GM23338 (cell line): Measurements from ENCODE around the gene SIDT2. TPM values are rescaled to one million over a fixed set of nuclear protein-coding genes. Genes with fewer than 3 reads are reported as not detected.

ENCODE experiments used
- ATAC-seq: fragments of 200-7000 bp; cut with Tn5 transposase; 3 replicates; pipeline ENCODE4 v1.9.1; 2020
- DNase-seq: peaks from one replicate; pipeline ENCODE4 v3.0.0-alpha.2; 2015; ENCODE audit warnings: low spot score
- H2AFZ ChIP-seq: fragments of 200-600 bp; sonication (generic); 2 replicates; pipeline ENCODE4 v1.8.0; 2016; ENCODE audit warnings: antibody characterized with exemption, mild to moderate bottlenecking, moderate library complexity
- H3F3A ChIP-seq: fragments of 200-600 bp; sonication (generic); replicated peaks from 2 replicates; pipeline ENCODE4 v1.8.0; 2017; ENCODE audit warnings: antibody characterized with exemption, mixed run types, low read depth
- H3K27ac ChIP-seq: fragments of 200-600 bp; sonication (generic); 2 replicates; pipeline ENCODE4 v1.6.1; 2016; ENCODE audit warnings: low read depth
- H3K27me3 ChIP-seq: fragments of 200-600 bp; sonication (generic); 2 replicates; pipeline ENCODE4 v1.8.0; 2016; ENCODE audit warnings: mild to moderate bottlenecking, mixed run types, moderate library complexity; ENCODE audit not compliant: insufficient read depth
- H3K36me3 ChIP-seq: fragments of 200-600 bp; sonication (generic); 2 replicates; pipeline ENCODE4 v1.8.0; 2016; ENCODE audit warnings: mild to moderate bottlenecking; ENCODE audit not compliant: insufficient read depth
- H3K4me1 ChIP-seq: fragments of 200-600 bp; sonication (generic); 2 replicates; pipeline ENCODE4 v1.8.0; 2016; ENCODE audit warnings: mild to moderate bottlenecking, moderate library complexity; ENCODE audit not compliant: insufficient read depth
- H3K4me2 ChIP-seq: fragments of 200-600 bp; sonication (generic); 2 replicates; pipeline ENCODE4 v1.7.1; 2017; ENCODE audit warnings: mixed run types
- H3K4me3 ChIP-seq: fragments of 200-600 bp; sonication (generic); 2 replicates; pipeline ENCODE4 v1.6.1; 2016; ENCODE audit warnings: mixed run types
- H3K79me2 ChIP-seq: fragments of 200-600 bp; sonication (generic); replicated peaks from 2 replicates; pipeline ENCODE4 v1.8.0; 2017; ENCODE audit warnings: mild to moderate bottlenecking; ENCODE audit not compliant: insufficient read depth
- H3K9me2 ChIP-seq: fragments of 200-600 bp; sonication (generic); 2 replicates; pipeline ENCODE4 v1.8.0; 2017; ENCODE audit not compliant: insufficient read depth
- H4K20me1 ChIP-seq: fragments of 200-600 bp; sonication (generic); replicated peaks from 2 replicates; pipeline ENCODE4 v1.8.0; 2017; ENCODE audit warnings: mild to moderate bottlenecking; ENCODE audit not compliant: insufficient read depth
- H3K27ac Mint-ChIP-seq: 2 replicates; pipeline ENCODE4 v1.8.0; 2020; ENCODE audit warnings: inconsistent platforms, mild to moderate bottlenecking, moderate library complexity, mixed read lengths
- H3K27me3 Mint-ChIP-seq: 3 replicates; pipeline ENCODE4 v1.8.0; 2022; ENCODE audit warnings: low read depth, mild to moderate bottlenecking, moderate library complexity, mixed read lengths, inconsistent platforms; ENCODE audit not compliant: insufficient read depth, poor library complexity
- H3K36me3 Mint-ChIP-seq: 3 replicates; pipeline ENCODE4 v1.8.0; 2021; ENCODE audit warnings: low read depth, mild to moderate bottlenecking, inconsistent platforms, moderate library complexity, mixed read lengths
- H3K4me1 Mint-ChIP-seq: 3 replicates; pipeline ENCODE4 v1.8.0; 2020; ENCODE audit warnings: mild to moderate bottlenecking, inconsistent platforms, mixed read lengths
- H3K4me3 Mint-ChIP-seq: 3 replicates; pipeline ENCODE4 v1.8.0; 2021; ENCODE audit warnings: moderate library complexity, mild to moderate bottlenecking, inconsistent platforms, mixed read lengths
- H3K9me3 Mint-ChIP-seq: 3 replicates; pipeline ENCODE4 v1.8.0; 2020; ENCODE audit warnings: moderate library complexity, mild to moderate bottlenecking, inconsistent platforms, mixed read lengths
- CTCF ChIP-seq, 2 experiments: fragments of 200-600 bp in 1 of 2; sonication (generic) in 1 of 2; conservative IDR thresholded peaks; 2 replicates each; pipeline versions ENCODE4 v1.5.1 to v1.6.1; 2016 to 2017; ENCODE audit warnings: antibody characterized with exemption in 2 of 2, low read depth in 2 of 2, mild to moderate bottlenecking in 2 of 2, moderate library complexity in 1 of 2
- NANOG ChIP-seq: IDR thresholded peaks from 2 replicates; pipeline ENCODE4 v1.6.1; 2016; ENCODE audit warnings: antibody characterized with exemption, borderline replicate concordance
- STAT1 ChIP-seq: IDR thresholded peaks from one replicate; pipeline ENCODE4 v1.6.1; 2016; ENCODE audit warnings: antibody characterized with exemption; ENCODE audit not compliant: unreplicated experiment
- ZNF114 ChIP-seq: fragments of 250-450 bp; sonication (Bioruptor Pico); IDR thresholded peaks from 2 replicates; pipeline ENCODE4 v1.5.0; 2020; ENCODE audit warnings: mild to moderate bottlenecking, moderate library complexity
- ZNF331 ChIP-seq: fragments of 250-450 bp; sonication (Bioruptor Pico); IDR thresholded peaks from 2 replicates; pipeline ENCODE4 v1.5.0; 2020; ENCODE audit warnings: low read depth, mild to moderate bottlenecking, moderate library complexity
- ZNF462 ChIP-seq: fragments of 250-450 bp; sonication (Bioruptor Pico); IDR thresholded peaks from 2 replicates; pipeline ENCODE4 v1.5.0; 2020; ENCODE audit warnings: mild to moderate bottlenecking, moderate library complexity
- polyA plus RNA-seq: library from polyadenylated mRNA; unstranded; fragments of >200 nt; fragmentation: Nextera tagmentation; extraction: Ambion mirVana; gene quantifications from 2 replicates; pipeline ENCODE4 v1.2.1, GENCODE V29; 2016
- total RNA-seq: library from RNA; depleted of rRNA; stranded (reverse); fragments of >200 nt; shearing (Covaris generic); gene quantifications from 2 replicates; pipeline ENCODE4 v1.2.3, GENCODE V29; 2014

SIDT2 gene
- total and polyA plus RNA-seq, 2 experiments from 2014 or later: 7.5 to 12.1 TPM

GRCh38 chr11:117226388-117227385 lies 48.1 kb downstream of the SIDT2 start:
- peaks cover 11% of the 10 kb centered on the region; the same call in 1 of the 2 replicates for H4K20me1 ChIP-seq

GRCh38 chr11:117228091-117228490 lies 49.5 kb downstream of the SIDT2 start:
- Mint-ChIP-seq H3K9me3 (no peaks in the 10 kb centered on the region), H3K36me3 (peaks cover 20% of the 10 kb centered on the region), H3K27ac (no peak overlapping the region), H3K27me3 (peaks cover 17% of the 10 kb centered on the region), H3K4me3 (no peak overlapping the region), H3K4me1 (peaks cover 12% of the 10 kb centered on the region)
- Histone ChIP-seq H3K27me3 (no peaks in the 10 kb centered on the region), H3K4me2 (no peak overlapping the region), H3K27ac (no peak overlapping the region), H3F3A (peaks cover 7% of the 10 kb centered on the region; the same call in 1 of the 2 replicates), H3K4me1 (peaks cover 7% of the 10 kb centered on the region), H3K4me3 (no peak overlapping the region), H3K79me2 (peaks cover 21% of the 10 kb centered on the region), H3K36me3 (no peaks in the 10 kb centered on the region), H3K9me2 (no peaks in the 10 kb centered on the region), H2AFZ (no peak overlapping the region), H4K20me1 (peaks cover 7% of the 10 kb centered on the region; the same call in 1 of the 2 replicates)
- no peak for ATAC-seq
- no peak for DNase-seq
- TF ChIP-seq ZNF331 (CRISPR knock-in tag) (no peak), NANOG (no peak), ZNF462 (CRISPR knock-in tag) (no peak), CTCF (conservative IDR thresholded peaks at IDR 0.05; ENCODE audit: low read depth in 2 of 2) (no peak), ZNF114 (CRISPR knock-in tag) (no peak), STAT1 (no peak)

More at GRCh38 chr11:117226388-117227385, 48.1 kb downstream of the SIDT2 start:
- Histone ChIP-seq H3K9me2 (no peaks in the 10 kb centered on the region), H3K27me3 (no peaks in the 10 kb centered on the region), H3K4me1 (peaks cover 7% of the 10 kb centered on the region), H2AFZ (no peak overlapping the region), H3K36me3 (no peaks in the 10 kb centered on the region), H3K4me2 (no peak overlapping the region), H3K79me2 (peaks cover 20% of the 10 kb centered on the region), H3K27ac (no peak overlapping the region), H3K4me3 (no peak overlapping the region), H3F3A (peaks cover 7% of the 10 kb centered on the region; the same call in 1 of the 2 replicates)
- peak; percentile 90 for DNase-seq
- peak; percentile 87 for ATAC-seq
- peaks cover 23% of the 10 kb centered on the region for H3K36me3 Mint-ChIP-seq
- TF ChIP-seq ZNF331 (CRISPR knock-in tag) (no peak), CTCF (conservative IDR thresholded peaks at IDR 0.05; ENCODE audit: low read depth in 2 of 2) (peak; percentile 85 to 92)
- no peak overlapping the region for H3K4me3 Mint-ChIP-seq
- H3K4me1 Mint-ChIP-seq: peaks cover 16% of the 10 kb centered on the region
- no peak overlapping the region for H3K27ac Mint-ChIP-seq
- H3K9me3 Mint-ChIP-seq: no peaks in the 10 kb centered on the region
- peaks cover 16% of the 10 kb centered on the region for H3K27me3 Mint-ChIP-seq
